H54 (cell line): ENCODE results near the gene PBRM1.

Experiments
- DNase-seq: peaks from one replicate; pipeline ENCODE4 v3.0.0; 2011; ENCODE audit warnings: low spot score, mixed read lengths; ENCODE audit not compliant: insufficient read length
- FAIRE-seq: peaks from 3 replicates; lab custom pipeline; 2011; peaks lifted over from hg19 to GRCh38; lab: Jason Lieb, UNC
- POLR2A ChIP-seq: IDR thresholded peaks from 2 replicates; pipeline ENCODE4 v1.6.1; 2011; ENCODE audit warnings: low read depth, mild to moderate bottlenecking, low read length

PBRM1 gene

GRCh38 chr3:52520716-52521487, 164.8 kb downstream of the PBRM1 start:
- no peak for TF ChIP-seq POLR2A
- FAIRE-seq (no peak), DNase-seq (no peak)

GRCh38 chr3:52520141-52520667, 165.5 kb downstream of the PBRM1 start:
- no peak for DNase-seq
- TF ChIP-seq POLR2A = no peak
- no peak for FAIRE-seq

GRCh38 chr3:52519445-52520140, 166.1 kb downstream of the PBRM1 start:
- DNase-seq (no peak), FAIRE-seq (no peak)
- no peak for TF ChIP-seq POLR2A

GRCh38 chr3:52518723-52519444, 166.8 kb downstream of the PBRM1 start:
- DNase-seq = no peak
- TF ChIP-seq POLR2A = no peak
- FAIRE-seq = no peak

DNA sequence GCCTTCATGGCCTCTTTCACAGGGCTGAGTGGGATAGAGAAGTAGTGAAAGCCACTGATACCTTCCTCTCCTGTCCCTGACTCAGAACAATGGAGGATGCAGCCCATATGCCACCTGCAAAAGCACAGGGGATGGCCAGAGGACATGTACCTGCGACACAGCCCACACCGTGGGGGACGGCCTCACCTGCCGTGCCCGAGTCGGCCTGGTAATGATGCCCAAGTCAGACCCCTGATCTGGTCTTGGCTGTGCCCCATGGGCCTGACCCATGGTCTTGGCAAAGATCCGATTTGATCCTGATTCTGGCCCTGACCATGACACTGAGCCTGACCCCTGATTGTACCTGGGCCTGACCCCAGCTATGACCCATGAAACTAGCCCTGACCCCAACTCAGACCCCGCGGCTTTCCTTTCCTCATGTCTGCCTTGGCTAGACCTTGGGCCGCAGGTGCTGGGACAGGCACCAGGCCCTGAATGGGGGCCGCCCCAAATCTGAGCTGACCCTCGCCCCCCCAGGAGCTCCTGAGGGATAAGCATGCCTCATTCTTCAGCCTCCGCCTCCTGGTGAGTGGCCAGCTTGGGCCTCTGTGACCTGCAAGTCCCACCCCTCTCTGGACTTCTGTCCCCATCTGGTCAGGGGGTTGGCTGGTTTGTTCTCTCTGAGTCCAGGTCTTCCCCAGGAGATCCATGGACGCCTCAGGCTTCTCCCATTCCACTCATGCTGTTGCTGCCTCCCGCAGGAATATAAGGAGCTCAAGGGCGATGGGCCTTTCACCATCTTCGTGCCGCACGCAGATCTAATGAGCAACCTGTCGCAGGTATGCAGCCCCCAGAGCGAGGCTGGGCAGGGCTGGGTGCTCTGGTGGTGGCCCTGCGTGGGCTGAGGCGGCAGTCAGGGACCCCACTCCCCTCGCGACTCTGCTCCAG, 167.7 kb downstream of the PBRM1 start:
- DNase-seq (no peak), FAIRE-seq (no peak)
- TF ChIP-seq POLR2A = no peak

DNA sequence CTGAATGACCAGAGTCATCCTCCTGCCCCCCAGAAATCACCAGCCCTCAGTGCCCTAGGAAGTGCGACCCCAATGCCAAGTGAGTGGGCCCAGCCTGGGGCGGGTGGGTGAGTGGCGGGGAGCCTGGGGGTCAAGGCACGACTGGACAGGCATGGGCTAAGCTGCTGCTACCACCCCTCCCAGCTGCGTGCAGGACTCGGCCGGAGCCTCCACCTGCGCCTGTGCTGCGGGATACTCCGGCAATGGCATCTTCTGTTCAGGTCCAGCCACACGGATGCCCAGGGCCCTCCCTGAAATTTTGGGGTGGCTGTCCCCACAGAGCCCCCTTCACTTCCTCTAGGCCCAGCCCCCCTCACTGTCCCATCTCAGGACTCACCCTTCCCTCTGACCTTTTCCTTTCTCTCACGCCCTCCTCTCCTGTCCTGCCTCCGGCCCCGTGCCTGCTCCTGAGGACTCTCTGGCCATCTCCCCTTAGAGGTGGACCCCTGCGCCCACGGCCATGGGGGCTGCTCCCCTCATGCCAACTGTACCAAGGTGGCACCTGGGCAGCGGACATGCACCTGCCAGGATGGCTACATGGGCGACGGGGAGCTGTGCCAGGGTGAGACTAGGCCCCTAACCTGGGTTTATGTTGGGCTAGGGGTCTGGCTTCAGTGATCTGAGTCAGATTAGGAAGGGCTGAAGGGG, 169.1 kb downstream of the PBRM1 start:
- TF ChIP-seq POLR2A = no peak
- DNase-seq = no peak
- no peak for FAIRE-seq

- DNase-seq (no peak), FAIRE-seq (no peak)
- TF ChIP-seq POLR2A = no peak
Observed at GRCh38 chr3:52515192-52515591, 170.5 kb downstream of the PBRM1 start.

DNA sequence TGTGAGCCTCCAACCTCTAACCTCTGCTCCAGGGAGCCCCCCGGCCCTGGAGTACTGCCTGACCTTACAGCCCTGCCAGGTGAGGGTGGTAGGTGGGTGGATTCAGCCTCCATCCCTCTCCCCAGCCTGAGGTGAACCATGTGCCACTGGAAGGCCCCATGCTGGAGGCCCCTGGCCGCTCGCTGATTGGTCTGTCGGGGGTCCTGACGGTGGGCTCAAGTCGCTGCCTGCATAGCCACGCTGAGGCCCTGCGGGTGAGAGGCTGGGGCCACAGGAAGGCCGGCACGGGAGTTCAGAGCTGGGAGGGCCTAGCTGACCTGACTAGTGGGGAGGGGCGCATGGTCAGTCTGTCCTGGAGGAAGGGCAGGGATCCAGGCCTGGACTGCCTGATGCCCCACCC, 171.1 kb downstream of the PBRM1 start:
- DNase-seq = no peak
- no peak for TF ChIP-seq POLR2A
- FAIRE-seq = no peak

DNA sequence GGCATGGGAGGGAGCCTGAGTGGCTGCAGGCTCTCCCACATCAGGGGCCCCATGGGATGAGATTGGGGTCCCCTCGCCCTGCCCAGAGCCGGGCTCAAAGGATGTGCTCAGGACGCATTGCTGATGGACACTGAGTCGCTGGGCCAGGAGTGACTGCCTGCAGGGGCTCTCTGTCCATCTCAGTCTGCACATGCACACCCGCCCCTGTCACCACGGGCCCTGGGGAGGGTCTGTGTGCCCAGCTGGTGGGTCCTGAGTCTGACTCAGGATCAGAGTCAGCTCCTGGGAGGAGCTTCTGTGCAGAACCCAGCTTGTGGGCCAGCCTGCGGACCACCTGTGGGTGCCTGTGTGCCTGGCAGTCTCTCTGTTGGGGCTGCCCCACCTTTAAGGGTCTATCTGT, 172.4 kb downstream of the PBRM1 start:
- no peak for TF ChIP-seq POLR2A
- FAIRE-seq (no peak), DNase-seq (no peak)

GRCh38 chr3:52512727-52513126, 173.0 kb downstream of the PBRM1 start:
- FAIRE-seq = no peak
- no peak for DNase-seq
- TF ChIP-seq POLR2A = no peak

GRCh38 chr3:52512105-52512504, 173.6 kb downstream of the PBRM1 start:
- FAIRE-seq (no peak), DNase-seq (no peak)
- no peak for TF ChIP-seq POLR2A

DNA sequence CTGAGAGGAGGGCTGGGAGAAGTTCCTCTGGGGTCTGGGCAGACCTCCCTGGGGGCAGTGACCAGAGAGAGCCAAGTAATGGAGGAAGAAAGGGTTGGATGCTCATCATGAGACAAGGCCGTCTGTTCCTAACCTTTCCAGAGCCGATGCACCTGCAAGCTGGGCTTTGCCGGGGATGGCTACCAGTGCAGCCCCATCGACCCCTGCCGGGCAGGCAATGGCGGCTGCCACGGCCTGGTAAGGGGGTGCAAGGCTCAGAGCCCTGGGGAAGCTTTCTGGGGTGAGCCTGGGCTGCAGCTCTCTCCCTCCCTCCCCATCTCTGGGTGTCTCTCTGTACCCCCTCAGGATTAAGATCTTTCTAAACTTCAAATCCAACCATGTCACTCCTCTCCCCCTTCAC, 174.2 kb downstream of the PBRM1 start:
- DNase-seq = no peak
- no peak for FAIRE-seq
- TF ChIP-seq POLR2A = no peak
